GM18505 (cell line): ENCODE data around the gene PRDM11.

Experiments used
- ATAC-seq: cut with Tn5 transposase; IDR thresholded peaks from one replicate; pipeline ENCODE4 v1.9.1; 2021; ENCODE audit not compliant: unreplicated experiment
- POLR2A ChIP-seq: IDR thresholded peaks from 4 replicates; pipeline ENCODE4 v1.6.1; 2011; ENCODE audit warnings: borderline replicate concordance; ENCODE audit not compliant: insufficient read depth, insufficient read length; ENCODE audit errors: extremely low read depth

PRDM11 gene

GRCh38 chr11:45146072-45147016 is at the start of gene PRDM11:
Gene PRDM11 (plus strand): TSS chr11:45146639. CDS start chr11:45181767, 35,128 bp downstream.
- no peak for TF ChIP-seq POLR2A
- ATAC-seq: peak; percentile 41

- no peak for ATAC-seq
- no peak for TF ChIP-seq POLR2A
Measured at GRCh38 chr11:45097721-45098493, 48.5 kb upstream of the PRDM11 start.

GRCh38 chr11:45098929-45099328 is 47.5 kb upstream of the PRDM11 start:
- ATAC-seq: no peak
- TF ChIP-seq POLR2A: no peak

- TF ChIP-seq POLR2A: no peak
- no peak for ATAC-seq
Measured at GRCh38 chr11:45100339-45100738, 46.1 kb upstream of the PRDM11 start.

GRCh38 chr11:45102361-45102809 is 44.1 kb upstream of the PRDM11 start:
- ATAC-seq: no peak
- no peak for TF ChIP-seq POLR2A

- ATAC-seq: peak; percentile 95
- no peak for TF ChIP-seq POLR2A
Measured at GRCh38 chr11:45102810-45103621, 43.4 kb upstream of the PRDM11 start.

- no peak for ATAC-seq
- TF ChIP-seq POLR2A: no peak
Measured at GRCh38 chr11:45104006-45104789, 42.2 kb upstream of the PRDM11 start.

GRCh38 chr11:45104790-45105084 is 41.7 kb upstream of the PRDM11 start:
- no peak for ATAC-seq
- no peak for TF ChIP-seq POLR2A

- no peak for ATAC-seq
- no peak for TF ChIP-seq POLR2A
Measured at GRCh38 chr11:45105233-45105983, 41.0 kb upstream of the PRDM11 start.

GRCh38 chr11:45105984-45106375 is 40.5 kb upstream of the PRDM11 start:
- TF ChIP-seq POLR2A: no peak
- ATAC-seq: no peak

GRCh38 chr11:45106440-45106839 is 40.0 kb upstream of the PRDM11 start:
- ATAC-seq: no peak

GRCh38 chr11:45107029-45107428 is 39.4 kb upstream of the PRDM11 start:
- ATAC-seq: no peak
- no peak for TF ChIP-seq POLR2A

More at GRCh38 chr11:45106440-45106839, 40.0 kb upstream of the PRDM11 start:
- no peak for TF ChIP-seq POLR2A
